ENCODE data around the gene HAUS3. TPM values are rescaled to one million over a fixed set of nuclear protein-coding genes. Genes with fewer than 3 reads are reported as not detected.

Gene HAUS3
- total and polyA plus RNA-seq, 2 experiments from 2014 or later = 21.4 to 36.0 TPM

- Histone ChIP-seq H3K4me3 (no peak overlapping the region), H3K36me3 (ENCODE audit: insufficient read depth) (no peaks in the 10 kb centered on the region), H3K4me1 (ENCODE audit: insufficient read depth) (peaks cover 43% of the 10 kb centered on the region), H4K20me1 (replicated peaks; ENCODE audit: insufficient read depth) (no peaks in the 10 kb centered on the region), H3K27ac (ENCODE audit: low read depth) (no peak overlapping the region), H3F3A (replicated peaks; ENCODE audit: low read depth) (peaks cover 6% of the 10 kb centered on the region), H3K4me2 (no peak overlapping the region; the same call in 1 of the 2 replicates), H3K79me2 (replicated peaks; ENCODE audit: insufficient read depth) (no peaks in the 10 kb centered on the region), H3K9me2 (ENCODE audit: insufficient read depth) (peaks cover 3% of the 10 kb centered on the region; the same call in 1 of the 2 replicates), H2AFZ (no peak overlapping the region), H3K27me3 (ENCODE audit: insufficient read depth) (no peaks in the 10 kb centered on the region)
- H3K27ac Mint-ChIP-seq = no peak overlapping the region
- no peaks in the 10 kb centered on the region for H3K9me3 Mint-ChIP-seq
- no peak overlapping the region for H3K4me3 Mint-ChIP-seq
- no peak for DNase-seq (ENCODE audit: low spot score)
- H3K4me1 Mint-ChIP-seq = peaks cover 56% of the 10 kb centered on the region
- peaks cover 5% of the 10 kb centered on the region for H3K27me3 Mint-ChIP-seq (ENCODE audit: insufficient read depth, low read depth, poor library complexity)
- TF ChIP-seq EZH2 (IDR thresholded peaks at IDR 0.05; ENCODE audit: low read depth, unreplicated experiment) (no peak), REST (IDR thresholded peaks at IDR 0.05; ENCODE audit: unreplicated experiment) (no peak), EZH2phosphoT487 (IDR thresholded peaks at IDR 0.05; ENCODE audit: unreplicated experiment) (no peak), NANOG (IDR thresholded peaks at IDR 0.05; ENCODE audit: borderline replicate concordance) (no peak), ZNF331 (CRISPR knock-in tag; IDR thresholded peaks at IDR 0.05; ENCODE audit: low read depth) (no peak), CTCF (conservative IDR thresholded peaks at IDR 0.05; ENCODE audit: low read depth in 2 of 2) (no peak), STAT1 (IDR thresholded peaks at IDR 0.05; ENCODE audit: unreplicated experiment) (no peak), CREB1 (CRISPR knock-in tag; IDR thresholded peaks at IDR 0.05; ENCODE audit: low read depth) (no peak), POLR2AphosphoS5 (IDR thresholded peaks at IDR 0.05; ENCODE audit: low read depth) (no peak)
- no peaks in the 10 kb centered on the region for H3K36me3 Mint-ChIP-seq (ENCODE audit: low read depth)
- ATAC-seq = no peak
These were observed 22.6 kb downstream of the HAUS3 start for GRCh38 chr4:2219233-2219760.

- no peaks in the 10 kb centered on the region for H3K36me3 Mint-ChIP-seq (ENCODE audit: low read depth)
- Histone ChIP-seq H3K4me1 (ENCODE audit: insufficient read depth) (peaks cover 40% of the 10 kb centered on the region), H3K27me3 (ENCODE audit: insufficient read depth) (no peaks in the 10 kb centered on the region), H3F3A (replicated peaks; ENCODE audit: low read depth) (peaks cover 6% of the 10 kb centered on the region), H3K4me3 (no peak overlapping the region), H3K4me2 (no peak overlapping the region), H3K27ac (ENCODE audit: low read depth) (no peak overlapping the region), H4K20me1 (replicated peaks; ENCODE audit: insufficient read depth) (no peaks in the 10 kb centered on the region), H2AFZ (no peak overlapping the region), H3K36me3 (ENCODE audit: insufficient read depth) (no peaks in the 10 kb centered on the region), H3K79me2 (replicated peaks; ENCODE audit: insufficient read depth) (no peaks in the 10 kb centered on the region), H3K9me2 (ENCODE audit: insufficient read depth) (peaks cover 3% of the 10 kb centered on the region; the same call in 1 of the 2 replicates)
- H3K9me3 Mint-ChIP-seq = no peaks in the 10 kb centered on the region
- no peak overlapping the region for H3K27ac Mint-ChIP-seq
- ATAC-seq (no peak), DNase-seq (ENCODE audit: low spot score) (no peak)
- peaks cover 5% of the 10 kb centered on the region for H3K27me3 Mint-ChIP-seq (ENCODE audit: insufficient read depth, low read depth, poor library complexity)
- no peak overlapping the region for H3K4me3 Mint-ChIP-seq
- H3K4me1 Mint-ChIP-seq = peaks cover 55% of the 10 kb centered on the region
- TF ChIP-seq REST (IDR thresholded peaks at IDR 0.05; ENCODE audit: unreplicated experiment) = no peak
- TF ChIP-seq ZNF331 (CRISPR knock-in tag; IDR thresholded peaks at IDR 0.05; ENCODE audit: low read depth) = no peak
- no peak for TF ChIP-seq JUNB (IDR thresholded peaks at IDR 0.05; ENCODE audit: unreplicated experiment)
- no peak for TF ChIP-seq EZH2 (IDR thresholded peaks at IDR 0.05; ENCODE audit: low read depth, unreplicated experiment)
- TF ChIP-seq ETS1 (IDR thresholded peaks at IDR 0.05) = no peak
These were observed 23.5 kb downstream of the HAUS3 start for GRCh38 chr4:2218436-2218835.
